ENCODE data around the gene CTNND2. TPM values are rescaled to one million over a fixed set of nuclear protein-coding genes. Genes with fewer than 3 reads are reported as not detected.

Gene CTNND2
- total and polyA plus RNA-seq, 10 donors, result 0.93 to 51.0 (median 21.5) TPM

GRCh38 chr5:11594021-11594420 is 310.2 kb downstream of the CTNND2 start:
- H3K9me3 ChIP-seq, result no peaks in the 10 kb centered on the region
- DNase-seq, result no peak
- H3K27ac ChIP-seq, result no peak overlapping the region
- TF ChIP-seq CTCF (IDR thresholded peaks at IDR 0.05 in 8 of 11, conservative IDR thresholded peaks at IDR 0.05 in 3 of 11), result no peak
- no peak for TF ChIP-seq POLR2A (IDR thresholded peaks at IDR 0.05)
- no peak for TF ChIP-seq POLR2AphosphoS5 (IDR thresholded peaks at IDR 0.05)
- H3K27me3 ChIP-seq (replicated peaks in 1 of 7), result no peaks in the 10 kb centered on the region
- no peaks in the 10 kb centered on the region for H3K4me1 ChIP-seq
- H3K4me3 ChIP-seq, result no peak overlapping the region
- H3K36me3 ChIP-seq, result no peaks in the 10 kb centered on the region
- 84 to 94% (median 93%) methylated on average over 2 of the region's 2 CpGs for WGBS, 5 donors
- intact Hi-C loops (cut with DNase I; ENCODE audit: low total_unique reads), result no loop called here

DNA sequence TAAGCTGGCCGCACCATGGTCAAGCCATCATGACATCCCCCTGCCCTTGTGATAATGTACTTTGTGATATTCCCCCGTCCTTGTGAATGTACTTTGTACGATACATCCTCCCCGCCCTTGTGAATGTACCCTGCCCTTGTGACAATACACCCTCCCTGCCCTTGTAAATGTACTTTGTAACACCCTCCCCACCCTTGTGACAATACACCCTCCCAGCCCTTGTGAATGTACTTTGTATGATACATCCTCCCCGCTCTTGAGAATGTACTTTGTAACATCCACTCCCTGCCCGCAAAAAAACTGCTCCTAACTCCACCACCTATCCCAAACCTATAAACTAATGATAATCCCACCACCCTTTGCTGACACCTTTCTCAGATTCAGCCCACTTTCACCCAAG is 313.8 kb downstream of the CTNND2 start:
- Histone ChIP-seq H3K27me3 (replicated peaks in 1 of 7) (no peaks in the 10 kb centered on the region), H3K4me1 (no peaks in the 10 kb centered on the region), H3K9me3 (no peaks in the 10 kb centered on the region), H3K36me3 (no peaks in the 10 kb centered on the region), H3K4me3 (no peak overlapping the region), H3K27ac (no peak overlapping the region)
- TF ChIP-seq CTCF (IDR thresholded peaks at IDR 0.05 in 8 of 11, conservative IDR thresholded peaks at IDR 0.05 in 3 of 11) (no peak), POLR2A (IDR thresholded peaks at IDR 0.05) (no peak), POLR2AphosphoS5 (IDR thresholded peaks at IDR 0.05) (no peak)
- no peak for DNase-seq
- intact Hi-C loops (cut with DNase I; ENCODE audit: low total_unique reads), result no loop called here
- WGBS, 5 donors, result 87 to 94% (median 94%) methylated on average over 6 of the region's 6 CpGs

DNA sequence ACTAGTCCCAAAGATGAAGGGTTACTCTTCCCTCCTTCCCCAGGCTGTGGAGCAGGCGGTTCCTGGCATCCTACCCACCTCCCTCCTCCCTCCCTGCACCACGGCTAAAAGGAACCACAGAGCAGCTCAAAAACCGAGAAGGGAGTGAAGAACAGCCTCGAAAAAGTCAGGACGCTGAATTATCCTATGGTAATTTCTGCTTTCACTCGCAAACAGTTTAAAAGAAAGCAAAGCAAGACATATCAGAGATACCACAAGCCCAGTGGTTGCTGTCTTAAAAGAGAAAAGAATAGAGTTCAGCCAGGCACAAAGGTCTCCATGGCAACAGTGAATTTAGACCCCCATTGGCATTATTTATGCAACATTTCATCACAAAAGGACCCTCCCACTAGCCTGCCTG is 315.4 kb downstream of the CTNND2 start:
- DNase-seq, result no peak
- WGBS, 5 donors, result 16 to 30% (median 28%) methylated on average over 6 of the region's 6 CpGs
- intact Hi-C loops (cut with DNase I; ENCODE audit: low total_unique reads), result no loop called here

DNA sequence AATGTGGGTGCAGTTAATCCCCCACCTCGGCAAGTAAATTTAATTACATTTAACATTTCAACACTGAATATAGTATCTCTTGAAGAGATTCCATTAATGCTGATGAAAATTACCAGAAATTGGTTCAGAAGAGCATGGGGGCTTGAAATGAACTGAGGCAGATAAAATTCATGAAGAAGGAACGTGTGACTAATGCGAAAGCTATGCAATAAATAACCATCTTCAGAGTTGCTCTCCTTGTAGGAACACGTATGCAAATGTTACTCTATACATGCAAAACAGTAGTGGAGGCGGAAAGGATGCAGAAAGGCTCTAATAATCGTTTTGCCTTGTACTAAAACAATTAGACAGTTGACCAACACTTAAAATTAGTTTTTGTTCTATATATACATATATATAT is 320.2 kb downstream of the CTNND2 start:
- H3K4me3 ChIP-seq, result no peak overlapping the region
- TF ChIP-seq CTCF (IDR thresholded peaks at IDR 0.05 in 8 of 11, conservative IDR thresholded peaks at IDR 0.05 in 3 of 11) (no peak), POLR2A (IDR thresholded peaks at IDR 0.05) (no peak), POLR2AphosphoS5 (IDR thresholded peaks at IDR 0.05) (no peak)
- DNase-seq, result no peak
- 79 to 86% (median 84%) methylated on average over 6 of the region's 6 CpGs for WGBS, 5 donors
- H3K27me3 ChIP-seq (replicated peaks in 1 of 7), result no peaks in the 10 kb centered on the region
- no peaks in the 10 kb centered on the region for H3K36me3 ChIP-seq
- H3K4me1 ChIP-seq, result no peaks in the 10 kb centered on the region
- H3K27ac ChIP-seq, result no peak overlapping the region
- H3K9me3 ChIP-seq, result no peaks in the 10 kb centered on the region
- intact Hi-C loops (cut with DNase I; ENCODE audit: low total_unique reads), result no loop called here

More for the DNA sequence above, 315.4 kb downstream of the CTNND2 start:
- TF ChIP-seq CTCF (IDR thresholded peaks at IDR 0.05 in 8 of 11, conservative IDR thresholded peaks at IDR 0.05 in 3 of 11), result no peak
- TF ChIP-seq POLR2A (IDR thresholded peaks at IDR 0.05), result no peak
- no peak for TF ChIP-seq POLR2AphosphoS5 (IDR thresholded peaks at IDR 0.05)
- H3K4me3 ChIP-seq, result no peak overlapping the region
- no peaks in the 10 kb centered on the region for H3K36me3 ChIP-seq
- H3K27ac ChIP-seq, result no peak overlapping the region
- H3K4me1 ChIP-seq, result no peaks in the 10 kb centered on the region
- no peaks in the 10 kb centered on the region for H3K9me3 ChIP-seq
- H3K27me3 ChIP-seq (replicated peaks in 1 of 7), result no peaks in the 10 kb centered on the region
